CD14-positive monocyte (primary cell): ENCODE measurements around the gene PHYHD1. TPM values are rescaled to one million over a fixed set of nuclear protein-coding genes. Genes with fewer than 3 reads are reported as not detected.

Experiments
- DNase-seq, 3 donors: peaks; one replicate each; pipeline ENCODE4 v3.0.0-alpha.2; 2011 to 2022
- H2AFZ ChIP-seq: 2 replicates; pipeline ENCODE4 v1.6.0; 2012; ENCODE audit warnings: mild to moderate bottlenecking, low read depth, low read length, inconsistent platforms; ENCODE audit not compliant: insufficient read depth, poor library complexity, severe bottlenecking
- H3K27ac ChIP-seq, 2 donors: 1 replicate in 1 of 2; 2 replicates in 1 of 2; pipeline ENCODE4 v1.5.1; 2012 to 2013; ENCODE audit warnings: low read length in 2 of 2, control low read depth in 1 of 2, inconsistent platforms in 1 of 2, low read depth in 1 of 2, mild to moderate bottlenecking in 1 of 2
- H3K27me3 ChIP-seq, 2 donors: one replicate each; pipeline versions ENCODE4 v1.6.0 to v1.6.1; 2011 to 2013; ENCODE audit warnings: low read length in 2 of 2; ENCODE audit not compliant: control insufficient read depth in 2 of 2, insufficient read depth in 2 of 2
- H3K36me3 ChIP-seq, 2 donors: replicated peaks in 1 of 2; 1 replicate in 1 of 2; 2 replicates in 1 of 2; pipeline versions ENCODE4 v1.5.1 to v1.6.1; 2012 to 2013; ENCODE audit warnings: low read length in 2 of 2, control low read depth in 1 of 2, inconsistent platforms in 1 of 2, mild to moderate bottlenecking in 1 of 2; ENCODE audit not compliant: insufficient read depth in 2 of 2, control insufficient read depth in 1 of 2
- H3K4me1 ChIP-seq, 2 donors: 1 replicate in 1 of 2; 2 replicates in 1 of 2; pipeline versions ENCODE4 v1.5.1 to v1.6.1; 2012 to 2013; ENCODE audit warnings: low read length in 2 of 2, control low read depth in 1 of 2, inconsistent platforms in 1 of 2, mild to moderate bottlenecking in 1 of 2, moderate library complexity in 1 of 2; ENCODE audit not compliant: insufficient read depth in 2 of 2, control insufficient read depth in 1 of 2
- H3K4me2 ChIP-seq: replicated peaks from 2 replicates; pipeline ENCODE3; 2012; ENCODE audit warnings: low read length, moderate library complexity, mild to moderate bottlenecking; ENCODE audit not compliant: poor library complexity, severe bottlenecking; ENCODE audit errors: extremely low read depth
- H3K4me3 ChIP-seq, 3 experiments: fragments of 200-600 bp in 1 of 3; sonication (generic) in 1 of 3; replicated peaks in 1 of 3; 1 replicate in 2 of 3; 2 replicates in 1 of 3; pipeline ENCODE4 v1.5.1; 2011 to 2013; ENCODE audit warnings: low read length in 3 of 3, mild to moderate bottlenecking in 3 of 3, control low read depth in 2 of 3, low read depth in 2 of 3, inconsistent platforms in 1 of 3, moderate library complexity in 1 of 3
- H3K79me2 ChIP-seq: 2 replicates; pipeline ENCODE4 v1.6.0; 2012; ENCODE audit warnings: mild to moderate bottlenecking, control low read depth, inconsistent platforms, low read length, moderate library complexity; ENCODE audit not compliant: insufficient read depth
- H3K9ac ChIP-seq: 2 replicates; pipeline ENCODE4 v1.6.0; 2017; ENCODE audit warnings: low read length, mild to moderate bottlenecking; ENCODE audit not compliant: insufficient read depth, poor library complexity, severe bottlenecking
- H3K9me3 ChIP-seq, 2 donors: replicated peaks in 1 of 2; 1 replicate in 1 of 2; 2 replicates in 1 of 2; pipeline versions ENCODE4 v1.5.1 to v1.6.1; 2012 to 2013; ENCODE audit warnings: low read length in 2 of 2, control low read depth in 1 of 2; ENCODE audit not compliant: control insufficient read depth in 1 of 2, insufficient read depth in 1 of 2
- H4K20me1 ChIP-seq: 2 replicates; pipeline ENCODE4 v1.6.0; 2012; ENCODE audit warnings: mild to moderate bottlenecking, low read length, control low read depth, moderate library complexity; ENCODE audit not compliant: insufficient read depth
- H3K27ac Mint-ChIP-seq, 7 donors: one replicate each; pipeline ENCODE4 v1.8.0; 2020; ENCODE audit warnings: mild to moderate bottlenecking in 7 of 7, mixed read lengths in 7 of 7, moderate library complexity in 6 of 7, inconsistent platforms in 2 of 7
- H3K27me3 Mint-ChIP-seq, 3 donors: one replicate each; pipeline ENCODE4 v1.8.0; 2021 to 2022; ENCODE audit warnings: low read depth in 3 of 3, mild to moderate bottlenecking in 3 of 3, mixed read lengths in 3 of 3, moderate library complexity in 3 of 3, inconsistent platforms in 1 of 3
- H3K36me3 Mint-ChIP-seq, 2 donors: one replicate each; pipeline ENCODE4 v1.8.0; 2020; ENCODE audit warnings: mixed read lengths in 2 of 2, inconsistent platforms in 1 of 2, mild to moderate bottlenecking in 1 of 2
- H3K4me1 Mint-ChIP-seq: one replicate; pipeline ENCODE4 v1.8.0; 2020; ENCODE audit warnings: mild to moderate bottlenecking, mixed read lengths
- H3K4me3 Mint-ChIP-seq, 2 donors: one replicate each; pipeline ENCODE4 v1.8.0; 2020; ENCODE audit warnings: mild to moderate bottlenecking in 2 of 2, mixed read lengths in 2 of 2, moderate library complexity in 1 of 2
- H3K9me3 Mint-ChIP-seq, 7 donors: one replicate each; pipeline ENCODE4 v1.8.0; 2020 to 2022; ENCODE audit warnings: mixed read lengths in 7 of 7, mild to moderate bottlenecking in 6 of 7, moderate library complexity in 6 of 7, inconsistent platforms in 2 of 7
- WGBS: methylation state at CpG from one replicate; pipeline ENCODE4 v1.1.5; 2013; ENCODE audit warnings: missing lambda C conversion rate; ENCODE audit not compliant: insufficient coverage; 5-methylcytosine and 5-hydroxymethylcytosine counted together
- intact Hi-C, 2 donors: fragments of 100-400 bp; cut with micrococcal nuclease; formaldehyde crosslinking; loops; one replicate each; pipeline versions ENCODE4 v1.15.0 to v1.15.1; 2023
- polyA plus RNA-seq, 3 donors: library from polyadenylated mRNA; depleted of rRNA in 1 of 3; unstranded in 2 of 3; stranded (reverse) in 1 of 3; fragments of 300-500 nt in 2 of 3; fragments of >200 nt in 1 of 3; fragmentation: Illumina TruSeq in 2 of 3; gene quantifications; 1 replicate in 2 of 3; 2 replicates in 1 of 3; pipeline ENCODE4 v1.2.3, GENCODE V29; 2012 to 2021
- TF ChIP-seq, protein P1 (sequence below): fragments of 200-600 bp; IDR thresholded peaks from one replicate; pipeline ENCODE4 v1.8.0; 2022; ENCODE audit warnings: antibody characterized with exemption, mild to moderate bottlenecking

PHYHD1 gene
- polyA plus RNA-seq, 3 donors, result 0.29 TPM; not detected in 2

DNA sequence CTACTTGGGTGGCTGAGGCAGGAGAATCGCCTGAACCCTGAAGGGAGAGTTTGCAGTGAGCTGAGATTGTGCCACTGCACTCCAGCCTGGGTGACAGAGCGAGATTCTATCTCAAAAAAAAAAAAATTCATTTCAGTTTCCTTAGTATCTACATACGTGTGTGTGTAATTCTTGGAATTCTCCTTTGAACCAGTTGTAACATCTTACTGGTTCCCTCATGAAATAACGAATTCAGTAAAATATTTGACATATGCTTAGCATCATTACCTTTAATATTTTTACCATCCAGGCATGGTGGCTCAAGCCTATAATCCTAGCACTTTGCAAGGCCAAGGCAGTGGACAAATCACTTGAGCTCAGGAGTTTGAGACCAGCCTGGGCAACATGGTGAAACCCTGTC, 8.8 kb downstream of the PHYHD1 start:
- H3K4me1 Mint-ChIP-seq, result peaks cover 3% of the 10 kb centered on the region
- no peak overlapping the region for H2AFZ ChIP-seq
- TF ChIP-seq, protein P1, sequence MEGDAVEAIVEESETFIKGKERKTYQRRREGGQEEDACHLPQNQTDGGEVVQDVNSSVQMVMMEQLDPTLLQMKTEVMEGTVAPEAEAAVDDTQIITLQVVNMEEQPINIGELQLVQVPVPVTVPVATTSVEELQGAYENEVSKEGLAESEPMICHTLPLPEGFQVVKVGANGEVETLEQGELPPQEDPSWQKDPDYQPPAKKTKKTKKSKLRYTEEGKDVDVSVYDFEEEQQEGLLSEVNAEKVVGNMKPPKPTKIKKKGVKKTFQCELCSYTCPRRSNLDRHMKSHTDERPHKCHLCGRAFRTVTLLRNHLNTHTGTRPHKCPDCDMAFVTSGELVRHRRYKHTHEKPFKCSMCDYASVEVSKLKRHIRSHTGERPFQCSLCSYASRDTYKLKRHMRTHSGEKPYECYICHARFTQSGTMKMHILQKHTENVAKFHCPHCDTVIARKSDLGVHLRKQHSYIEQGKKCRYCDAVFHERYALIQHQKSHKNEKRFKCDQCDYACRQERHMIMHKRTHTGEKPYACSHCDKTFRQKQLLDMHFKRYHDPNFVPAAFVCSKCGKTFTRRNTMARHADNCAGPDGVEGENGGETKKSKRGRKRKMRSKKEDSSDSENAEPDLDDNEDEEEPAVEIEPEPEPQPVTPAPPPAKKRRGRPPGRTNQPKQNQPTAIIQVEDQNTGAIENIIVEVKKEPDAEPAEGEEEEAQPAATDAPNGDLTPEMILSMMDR, result no peak
- H3K27me3 Mint-ChIP-seq, result peaks cover 0 to 2% (median 2%) of the 10 kb centered on the region in 3 donors
- no peak overlapping the region for H3K4me3 Mint-ChIP-seq
- no peaks in the 10 kb centered on the region for H3K27me3 ChIP-seq
- H3K27ac Mint-ChIP-seq, result no peak overlapping the region
- no peaks in the 10 kb centered on the region for H3K4me1 ChIP-seq
- peaks cover 0 to 1% (median 0%) of the 10 kb centered on the region in 7 donors for H3K9me3 Mint-ChIP-seq
- H4K20me1 ChIP-seq, result no peaks in the 10 kb centered on the region
- no peak overlapping the region for H3K9ac ChIP-seq
- H3K27ac ChIP-seq, result no peak overlapping the region
- 93% methylated on average over 3 of the region's 4 CpGs for WGBS
- intact Hi-C loops, result loop anchor here (5.0 to 10.0 kb wide), 2 partner anchors 67 to 285 kb away; no protein-coding TSS in a partner anchor
- no peaks in the 10 kb centered on the region for H3K36me3 ChIP-seq
- H3K79me2 ChIP-seq, result no peaks in the 10 kb centered on the region
- no peaks in the 10 kb centered on the region for H3K9me3 ChIP-seq
- H3K4me2 ChIP-seq, result no peak overlapping the region
- DNase-seq, result no peak
- no peak overlapping the region for H3K4me3 ChIP-seq
- no peaks in the 10 kb centered on the region for H3K36me3 Mint-ChIP-seq

DNA sequence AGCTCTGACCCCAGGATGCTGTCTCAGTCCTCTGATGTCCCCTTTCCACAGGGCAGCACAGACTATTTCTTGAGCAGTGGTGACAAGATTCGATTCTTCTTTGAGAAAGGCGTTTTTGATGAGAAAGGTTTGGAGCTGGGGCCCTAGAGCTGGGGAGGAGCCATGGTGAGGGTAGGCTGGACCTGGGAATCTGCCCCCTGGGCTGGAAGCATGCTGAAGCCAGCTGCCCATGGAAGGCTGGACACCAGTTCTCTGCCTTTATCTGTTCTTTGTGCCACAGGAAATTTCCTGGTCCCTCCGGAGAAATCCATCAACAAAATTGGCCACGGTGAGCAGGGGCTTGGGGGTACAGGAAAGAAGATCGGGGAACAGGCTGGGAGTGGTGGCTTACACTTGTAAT, 12.9 kb downstream of the PHYHD1 start:
- Mint-ChIP-seq H3K27ac (peak overlapping the region in 1 of 7 donors; percentile 42), H3K9me3 (peaks cover 0 to 1% (median 0%) of the 10 kb centered on the region in 7 donors), H3K4me1 (no peaks in the 10 kb centered on the region), H3K4me3 (no peak overlapping the region), H3K36me3 (no peaks in the 10 kb centered on the region), H3K27me3 (peaks cover 0 to under 1% (median 0%) of the 10 kb centered on the region in 3 donors)
- Histone ChIP-seq H3K27ac (no peak overlapping the region), H3K27me3 (no peaks in the 10 kb centered on the region), H3K4me1 (no peaks in the 10 kb centered on the region), H4K20me1 (no peaks in the 10 kb centered on the region), H3K79me2 (no peaks in the 10 kb centered on the region), H3K4me3 (no peak overlapping the region), H2AFZ (no peak overlapping the region), H3K9me3 (no peaks in the 10 kb centered on the region), H3K4me2 (no peak overlapping the region), H3K9ac (no peak overlapping the region), H3K36me3 (no peaks in the 10 kb centered on the region)
- no peak for DNase-seq
- TF ChIP-seq, protein P1, result no peak
- intact Hi-C loops, result loop anchor here in 1 of 2 donors (5.0 kb wide), 1 partner anchor 81 kb away; no protein-coding TSS in a partner anchor
- WGBS, result 88% methylated on average over 4 of the region's 5 CpGs
